Keratinocyte (primary cell): Measurements from ENCODE around the gene PPP1R3F. TPM values are rescaled to one million over a fixed set of nuclear protein-coding genes. Genes with fewer than 3 reads are reported as not detected.

Source experiments
- DNase-seq: peaks from one replicate; pipeline ENCODE4 v3.0.0-alpha.2; 2011; ENCODE audit warnings: low read depth, missing footprints, low spot score
- FAIRE-seq: peaks from 2 replicates; lab custom pipeline; 2011; peaks lifted over from hg19 to GRCh38; lab: Jason Lieb, UNC
- H2AFZ ChIP-seq: 2 replicates; pipeline ENCODE4 v1.6.0; 2012; ENCODE audit warnings: low read length, control low read depth, inconsistent platforms; ENCODE audit not compliant: control insufficient read depth
- H3K27ac ChIP-seq: 2 replicates; pipeline ENCODE4 v1.5.1; 2011; ENCODE audit warnings: low read length; ENCODE audit not compliant: control insufficient read depth, insufficient read depth
- H3K27me3 ChIP-seq: 3 replicates; pipeline ENCODE4 v1.6.0; 2011; ENCODE audit warnings: low read length; ENCODE audit not compliant: control insufficient read depth, insufficient read depth; ENCODE audit errors: extremely low read depth
- H3K36me3 ChIP-seq, 2 experiments: 2 replicates in 1 of 2; 3 replicates in 1 of 2; pipeline ENCODE4 v1.5.1; 2011; ENCODE audit warnings: low read length in 2 of 2, mild to moderate bottlenecking in 1 of 2; ENCODE audit not compliant: control insufficient read depth in 2 of 2, insufficient read depth in 2 of 2; ENCODE audit errors: extremely low read depth in 1 of 2
- H3K4me1 ChIP-seq: 3 replicates; pipeline ENCODE4 v1.5.1; 2011; ENCODE audit warnings: low read length; ENCODE audit not compliant: control insufficient read depth, insufficient read depth; ENCODE audit errors: extremely low read depth
- H3K4me2 ChIP-seq: 3 replicates; pipeline ENCODE4 v1.6.0; 2011; ENCODE audit warnings: low read depth, low read length; ENCODE audit not compliant: control insufficient read depth, insufficient read depth; ENCODE audit errors: extremely low read depth
- H3K4me3 ChIP-seq, 3 experiments: fragments of 200-600 bp in 1 of 3; sonication (generic) in 1 of 3; 2 replicates in 2 of 3; 3 replicates in 1 of 3; pipeline ENCODE4 v1.5.1; 2011 to 2016; ENCODE audit warnings: low read length in 3 of 3, mild to moderate bottlenecking in 3 of 3, control low read depth in 2 of 3, inconsistent platforms in 1 of 3, low read depth in 1 of 3, mixed read lengths in 1 of 3, mixed run types in 1 of 3, moderate library complexity in 1 of 3; ENCODE audit not compliant: control insufficient read depth in 2 of 3, insufficient read depth in 2 of 3; ENCODE audit errors: extremely low read depth in 1 of 3
- H3K79me2 ChIP-seq: 2 replicates; pipeline ENCODE4 v1.6.0; 2012; ENCODE audit warnings: low read length; ENCODE audit not compliant: control insufficient read depth, insufficient read depth
- H3K9ac ChIP-seq: 3 replicates; pipeline ENCODE4 v1.6.0; 2011; ENCODE audit warnings: low read length; ENCODE audit not compliant: control insufficient read depth, insufficient read depth; ENCODE audit errors: extremely low read depth
- H3K9me1 ChIP-seq: 3 replicates; pipeline ENCODE4 v1.6.0; 2011; ENCODE audit warnings: low read length; ENCODE audit not compliant: control insufficient read depth, insufficient read depth; ENCODE audit errors: extremely low read depth
- H3K9me3 ChIP-seq: 2 replicates; pipeline ENCODE4 v1.5.1; 2012; ENCODE audit warnings: low read depth, low read length; ENCODE audit not compliant: control insufficient read depth
- H4K20me1 ChIP-seq: 3 replicates; pipeline ENCODE4 v1.6.0; 2011; ENCODE audit warnings: low read length; ENCODE audit not compliant: control insufficient read depth, insufficient read depth; ENCODE audit errors: extremely low read depth
- EZH2 ChIP-seq: IDR thresholded peaks from one replicate; pipeline ENCODE4 v1.6.1; 2012; ENCODE audit warnings: inconsistent platforms, mild to moderate bottlenecking, low read length, moderate library complexity
- dilution Hi-C: fragments of 300-500 bp; cut with MboI; formaldehyde crosslinking; loops from one replicate; pipeline ENCODE4 v1.7.0; 2020; ENCODE audit warnings: low sequenced_read_pairs; ENCODE audit not compliant: extremely low pct_ligation_motif_present
- polyA plus RNA-seq, 5 experiments: library from polyadenylated mRNA; depleted of rRNA in 3 of 5; stranded (reverse) in 3 of 5; stranded (forward) in 1 of 5; unstranded in 1 of 5; fragments of >200 nt; gene quantifications; 1 replicate in 1 of 5; 2 replicates in 3 of 5; 3 replicates in 1 of 5; pipeline versions ENCODE4 v1.2.1 to v1.2.3, GENCODE V29; 2011 to 2012; ENCODE audit warnings: missing spikeins in 2 of 5, low read depth in 1 of 5, low replicate concordance in 1 of 5
- TF ChIP-seq, protein P1 (sequence below), 3 experiments: IDR thresholded peaks in 1 of 3; conservative IDR thresholded peaks in 1 of 3; optimal IDR thresholded peaks in 1 of 3; 2 replicates in 2 of 3; 3 replicates in 1 of 3; pipeline versions ENCODE3 to v1.5.1; 2011; ENCODE audit warnings: low read length in 3 of 3, mild to moderate bottlenecking in 3 of 3, moderate library complexity in 2 of 3, control low read depth in 1 of 3, inconsistent platforms in 1 of 3; ENCODE audit not compliant: insufficient read depth in 2 of 3; ENCODE audit errors: extremely low read depth in 1 of 3

Gene PPP1R3F
- polyA plus RNA-seq, 1 donor (not counting 4 experiments of a cell fraction or from before 2014, with no cell fraction given): 0.29 TPM

DNA sequence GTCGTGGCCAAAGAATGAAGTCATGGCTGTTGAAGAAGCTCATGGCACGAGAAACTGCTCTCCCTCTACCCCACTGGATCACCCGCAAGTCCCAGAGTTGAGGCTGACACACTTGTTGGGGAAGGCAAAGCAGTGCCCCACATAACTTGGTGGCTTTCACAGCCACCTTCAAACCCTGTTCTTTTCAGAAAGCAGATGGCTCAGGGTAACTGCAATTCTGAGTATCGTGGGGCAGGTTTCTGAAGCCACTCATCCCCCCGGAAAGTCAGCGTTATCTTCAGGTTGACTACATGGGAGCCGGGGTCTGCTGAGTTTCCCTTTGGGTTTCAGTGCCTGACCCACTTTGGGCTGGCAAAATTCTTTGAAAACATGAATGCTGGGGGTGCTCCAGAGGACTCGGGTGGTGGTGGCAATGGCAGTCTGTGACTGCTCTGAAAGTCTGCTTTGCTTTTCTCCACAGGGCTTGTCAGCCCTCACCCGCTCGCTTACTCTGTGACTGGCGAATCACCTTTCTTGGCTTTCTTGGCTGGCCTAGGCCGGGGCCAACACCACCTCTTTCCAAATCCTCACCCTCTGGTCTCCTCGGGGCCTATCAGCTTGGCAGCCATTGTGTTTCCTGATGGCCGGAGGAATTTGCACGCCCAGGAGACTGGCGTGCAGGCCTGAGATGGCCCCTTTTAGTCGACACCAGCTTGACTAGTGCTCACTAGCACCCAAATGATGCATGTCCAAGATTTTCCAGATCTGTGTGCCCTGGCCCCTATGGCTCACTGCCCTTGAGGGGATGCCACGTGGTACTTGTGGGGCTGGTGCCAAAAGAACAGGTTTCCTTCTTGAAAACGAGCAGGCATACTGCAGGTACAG is 7.3 kb downstream of the PPP1R3F start:
- no peak overlapping the region for H3K27ac ChIP-seq
- H3K79me2 ChIP-seq: peaks cover 2% of the 10 kb centered on the region
- no peaks in the 10 kb centered on the region for H3K9me3 ChIP-seq
- H2AFZ ChIP-seq: no peak overlapping the region
- H3K4me1 ChIP-seq: peaks cover 3% of the 10 kb centered on the region
- dilution Hi-C loops: no loop called here
- H3K4me2 ChIP-seq: no peak overlapping the region
- no peaks in the 10 kb centered on the region for H3K27me3 ChIP-seq
- DNase-seq: no peak
- H4K20me1 ChIP-seq: no peaks in the 10 kb centered on the region
- no peaks in the 10 kb centered on the region for H3K36me3 ChIP-seq
- H3K4me3 ChIP-seq: no peak overlapping the region
- no peak for FAIRE-seq
- H3K9ac ChIP-seq: no peak overlapping the region
- no peak for TF ChIP-seq EZH2
- TF ChIP-seq, protein P1, sequence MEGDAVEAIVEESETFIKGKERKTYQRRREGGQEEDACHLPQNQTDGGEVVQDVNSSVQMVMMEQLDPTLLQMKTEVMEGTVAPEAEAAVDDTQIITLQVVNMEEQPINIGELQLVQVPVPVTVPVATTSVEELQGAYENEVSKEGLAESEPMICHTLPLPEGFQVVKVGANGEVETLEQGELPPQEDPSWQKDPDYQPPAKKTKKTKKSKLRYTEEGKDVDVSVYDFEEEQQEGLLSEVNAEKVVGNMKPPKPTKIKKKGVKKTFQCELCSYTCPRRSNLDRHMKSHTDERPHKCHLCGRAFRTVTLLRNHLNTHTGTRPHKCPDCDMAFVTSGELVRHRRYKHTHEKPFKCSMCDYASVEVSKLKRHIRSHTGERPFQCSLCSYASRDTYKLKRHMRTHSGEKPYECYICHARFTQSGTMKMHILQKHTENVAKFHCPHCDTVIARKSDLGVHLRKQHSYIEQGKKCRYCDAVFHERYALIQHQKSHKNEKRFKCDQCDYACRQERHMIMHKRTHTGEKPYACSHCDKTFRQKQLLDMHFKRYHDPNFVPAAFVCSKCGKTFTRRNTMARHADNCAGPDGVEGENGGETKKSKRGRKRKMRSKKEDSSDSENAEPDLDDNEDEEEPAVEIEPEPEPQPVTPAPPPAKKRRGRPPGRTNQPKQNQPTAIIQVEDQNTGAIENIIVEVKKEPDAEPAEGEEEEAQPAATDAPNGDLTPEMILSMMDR (optimal IDR thresholded peaks at IDR 0.05 in 1 of 3, IDR thresholded peaks at IDR 0.05 in 1 of 3, conservative IDR thresholded peaks at IDR 0.05 in 1 of 3; ENCODE audit: extremely low read depth in 1 of 3, insufficient read depth in 2 of 3, low read length in 3 of 3): no peak
- H3K9me1 ChIP-seq: no peaks in the 10 kb centered on the region

- no peak overlapping the region for H3K9ac ChIP-seq
- H3K4me1 ChIP-seq: no peaks in the 10 kb centered on the region
- DNase-seq: no peak
- no peak overlapping the region for H3K4me2 ChIP-seq
- no peaks in the 10 kb centered on the region for H3K9me3 ChIP-seq
- no peak overlapping the region for H3K27ac ChIP-seq
- no peaks in the 10 kb centered on the region for H4K20me1 ChIP-seq
- no peaks in the 10 kb centered on the region for H3K27me3 ChIP-seq
- H3K79me2 ChIP-seq: no peaks in the 10 kb centered on the region
- no peak for FAIRE-seq
- TF ChIP-seq, protein P1 (optimal IDR thresholded peaks at IDR 0.05 in 1 of 3, IDR thresholded peaks at IDR 0.05 in 1 of 3, conservative IDR thresholded peaks at IDR 0.05 in 1 of 3; ENCODE audit: extremely low read depth in 1 of 3, insufficient read depth in 2 of 3, low read length in 3 of 3): no peak
- no peak for TF ChIP-seq EZH2
- H2AFZ ChIP-seq: no peak overlapping the region
- dilution Hi-C loops: no loop called here
- no peaks in the 10 kb centered on the region for H3K9me1 ChIP-seq
- no peak overlapping the region for H3K4me3 ChIP-seq
- H3K36me3 ChIP-seq: no peaks in the 10 kb centered on the region
Observed at GRCh38 chrX:49277535-49277830, 7.9 kb downstream of the PPP1R3F start.
